H9 (cell line): ENCODE data around the gene ATAD2B. TPM values are rescaled to one million over a fixed set of nuclear protein-coding genes. Genes with fewer than 3 reads are reported as not detected.

ENCODE experiments used
- DNase-seq: peaks from one replicate; pipeline ENCODE4 v3.0.0-alpha.2; 2017
- H2AFZ ChIP-seq: one replicate; pipeline ENCODE4 v1.6.1; 2013; ENCODE audit warnings: mild to moderate bottlenecking, low read length, control low read depth, moderate library complexity
- H2AK5ac ChIP-seq: 2 replicates; pipeline ENCODE4 v1.6.1; 2013; ENCODE audit warnings: low read length, control low read depth, mixed read lengths; ENCODE audit not compliant: insufficient read length
- H2BK120ac ChIP-seq: one replicate; pipeline ENCODE4 v1.6.1; 2013; ENCODE audit warnings: low read depth, mild to moderate bottlenecking, low read length, control low read depth, inconsistent platforms; ENCODE audit not compliant: poor library complexity, severe bottlenecking
- H2BK12ac ChIP-seq: 2 replicates; pipeline ENCODE4 v1.6.1; 2013; ENCODE audit warnings: low read length, control low read depth, mixed read lengths, low read depth; ENCODE audit not compliant: insufficient read length
- H2BK15ac ChIP-seq: 2 replicates; pipeline ENCODE4 v1.6.1; 2013; ENCODE audit warnings: low read depth, low read length, control low read depth
- H2BK20ac ChIP-seq: one replicate; pipeline ENCODE4 v1.6.1; 2013; ENCODE audit warnings: low read depth, mild to moderate bottlenecking, low read length, control low read depth, inconsistent platforms; ENCODE audit not compliant: poor library complexity, severe bottlenecking
- H2BK5ac ChIP-seq: 2 replicates; pipeline ENCODE4 v1.6.1; 2013; ENCODE audit warnings: low read length, control low read depth, mixed read lengths; ENCODE audit not compliant: insufficient read length
- H3K14ac ChIP-seq: 2 replicates; pipeline ENCODE4 v1.6.1; 2013; ENCODE audit warnings: low read length, control low read depth; ENCODE audit not compliant: insufficient read depth
- H3K18ac ChIP-seq: 2 replicates; pipeline ENCODE4 v1.6.1; 2013; ENCODE audit warnings: low read depth, mild to moderate bottlenecking, mixed read lengths, low read length, control low read depth; ENCODE audit not compliant: insufficient read length
- H3K23ac ChIP-seq: 2 replicates; pipeline ENCODE4 v1.6.1; 2013; ENCODE audit warnings: low read length, control low read depth, mixed read lengths, low read depth; ENCODE audit not compliant: insufficient read length
- H3K23me2 ChIP-seq: 2 replicates; pipeline ENCODE4 v1.6.1; 2013; ENCODE audit warnings: low read depth, mild to moderate bottlenecking, mixed read lengths, low read length, control low read depth; ENCODE audit not compliant: insufficient read length, poor library complexity, severe bottlenecking
- H3K27ac ChIP-seq: 2 replicates; pipeline ENCODE4 v1.5.1; 2013; ENCODE audit warnings: low read length, control low read depth, mixed read lengths, low read depth; ENCODE audit not compliant: insufficient read length
- H3K27me3 ChIP-seq: 2 replicates; pipeline ENCODE4 v1.6.1; 2013; ENCODE audit warnings: low read length, control low read depth, inconsistent platforms; ENCODE audit not compliant: insufficient read depth
- H3K4ac ChIP-seq: 2 replicates; pipeline ENCODE4 v1.6.1; 2013; ENCODE audit warnings: low read depth, mild to moderate bottlenecking, control low read depth, inconsistent platforms, low read length, moderate library complexity
- H3K4me1 ChIP-seq: 2 replicates; pipeline ENCODE4 v1.6.1; 2013; ENCODE audit warnings: low read length, control low read depth, inconsistent platforms; ENCODE audit not compliant: insufficient read depth
- H3K4me2 ChIP-seq: 2 replicates; pipeline ENCODE4 v1.6.1; 2013; ENCODE audit warnings: low read length, control low read depth, mixed read lengths; ENCODE audit not compliant: insufficient read length, insufficient read depth
- H3K56ac ChIP-seq: 2 replicates; pipeline ENCODE4 v1.6.1; 2013; ENCODE audit warnings: low read depth, mild to moderate bottlenecking, mixed read lengths, low read length, control low read depth; ENCODE audit not compliant: insufficient read length
- H3K79me1 ChIP-seq: 2 replicates; pipeline ENCODE4 v1.6.1; 2013; ENCODE audit warnings: low read depth, mild to moderate bottlenecking, moderate library complexity, low read length, control low read depth, inconsistent platforms; ENCODE audit not compliant: insufficient read depth, poor library complexity, severe bottlenecking
- H3K79me2 ChIP-seq: 2 replicates; pipeline ENCODE4 v1.6.1; 2013; ENCODE audit warnings: low read length, control low read depth, inconsistent platforms; ENCODE audit not compliant: insufficient read depth
- H3K9ac ChIP-seq: 2 replicates; pipeline ENCODE4 v1.6.1; 2013; ENCODE audit warnings: low read length, control low read depth, mixed read lengths; ENCODE audit not compliant: insufficient read length; ENCODE audit errors: extremely low read depth
- H3K9me3 ChIP-seq: one replicate; pipeline ENCODE4 v1.6.1; 2013; ENCODE audit warnings: low read depth, low read length, inconsistent platforms; ENCODE audit not compliant: control insufficient read depth
- H3T11ph ChIP-seq: one replicate; pipeline ENCODE4 v1.6.1; 2013; ENCODE audit warnings: mild to moderate bottlenecking, low read length, control low read depth, inconsistent platforms
- H4K20me1 ChIP-seq: one replicate; pipeline ENCODE4 v1.6.1; 2013; ENCODE audit not compliant: control insufficient read depth, insufficient read length, insufficient read depth
- H4K5ac ChIP-seq: 2 replicates; pipeline ENCODE4 v1.6.1; 2013; ENCODE audit warnings: low read depth, mild to moderate bottlenecking, mixed read lengths, low read length, control low read depth; ENCODE audit not compliant: insufficient read length
- H4K8ac ChIP-seq: replicated peaks from 2 replicates; pipeline ENCODE4 v1.6.1; 2013; ENCODE audit warnings: low read length, control low read depth, mixed read lengths, low read depth; ENCODE audit not compliant: insufficient read length
- H4K91ac ChIP-seq: 2 replicates; pipeline ENCODE4 v1.6.1; 2013; ENCODE audit warnings: low read depth, mild to moderate bottlenecking, moderate library complexity, mixed read lengths, low read length, control low read depth; ENCODE audit not compliant: insufficient read length
- H3K27ac Mint-ChIP-seq, 3 experiments: 2 replicates in 2 of 3; 3 replicates in 1 of 3; pipeline ENCODE4 v1.8.0; 2020 to 2021; ENCODE audit warnings: mixed read lengths in 3 of 3, mild to moderate bottlenecking in 1 of 3, moderate library complexity in 1 of 3
- H3K27me3 Mint-ChIP-seq: 2 replicates; pipeline ENCODE4 v1.8.0; 2021; ENCODE audit warnings: low read depth, mild to moderate bottlenecking, moderate library complexity, mixed read lengths
- H3K36me3 Mint-ChIP-seq, 3 experiments: 2 replicates in 2 of 3; 3 replicates in 1 of 3; pipeline ENCODE4 v1.8.0; 2020 to 2021; ENCODE audit warnings: low read depth in 3 of 3, mixed read lengths in 3 of 3; ENCODE audit not compliant: insufficient read depth in 1 of 3
- H3K4me1 Mint-ChIP-seq, 2 experiments: 2 replicates each; pipeline ENCODE4 v1.8.0; 2020; ENCODE audit warnings: mixed read lengths in 2 of 2
- H3K4me3 Mint-ChIP-seq, 2 experiments: 2 replicates in 1 of 2; 3 replicates in 1 of 2; pipeline ENCODE4 v1.8.0; 2020 to 2021; ENCODE audit warnings: mild to moderate bottlenecking in 2 of 2, mixed read lengths in 2 of 2, moderate library complexity in 1 of 2
- H3K9me3 Mint-ChIP-seq, 2 experiments: 2 replicates in 1 of 2; 3 replicates in 1 of 2; pipeline ENCODE4 v1.8.0; 2020; ENCODE audit warnings: mild to moderate bottlenecking in 2 of 2, mixed read lengths in 2 of 2, moderate library complexity in 1 of 2
- CTCF ChIP-seq: fragments of 200-600 bp; sonication (generic); conservative IDR thresholded peaks from 3 replicates; pipeline ENCODE4 v1.8.0; 2021; ENCODE audit warnings: antibody characterized with exemption, mild to moderate bottlenecking
- WGBS: extraction: QIAGEN DNeasy Blood & Tissue Kit; methylation state at CpG from one replicate; pipeline ENCODE4 v1.1.7; 2013; ENCODE audit warnings: missing lambda C conversion rate, low lambda C conversion rate, mixed read lengths; ENCODE audit not compliant: insufficient read length; ENCODE audit errors: extremely low coverage; 5-methylcytosine and 5-hydroxymethylcytosine counted together
- total RNA-seq: library from RNA; stranded (reverse); gene quantifications from 2 replicates; pipeline ENCODE4 v1.2.1, GENCODE V29; 2021

The ATAD2B gene
- total RNA-seq, 1 experiment from 2014 or later = 21.4 TPM

- H3K9ac ChIP-seq = no peak overlapping the region
- H3K4me3 Mint-ChIP-seq = no peak overlapping the region
These were observed 158.9 kb downstream of the ATAD2B start for GRCh38 chr2:23767876-23768621.

More at GRCh38 chr2:23767876-23768621, 158.9 kb downstream of the ATAD2B start:
- no peak overlapping the region for H3K4me2 ChIP-seq
- H3K79me1 ChIP-seq = no peaks in the 10 kb centered on the region
- TF ChIP-seq CTCF = no peak
- H3K56ac ChIP-seq = no peak overlapping the region
- no peak overlapping the region for H3K18ac ChIP-seq
- no peak overlapping the region for H3K4ac ChIP-seq
- H3K4me1 ChIP-seq = no peaks in the 10 kb centered on the region
- H2AFZ ChIP-seq = no peak overlapping the region
- H3K27ac ChIP-seq = no peak overlapping the region
- no peak overlapping the region for H2BK5ac ChIP-seq
- no peaks in the 10 kb centered on the region for H3K27me3 ChIP-seq
- Mint-ChIP-seq H3K27me3 (no peaks in the 10 kb centered on the region), H3K4me1 (no peaks in the 10 kb centered on the region), H3K36me3 (peaks cover 19 to 28% (median 27%) of the 10 kb centered on the region in 3 experiments), H3K9me3 (peaks cover 3 to 4% of the 10 kb centered on the region in 2 experiments; a peak in 2 of 5 replicates), H3K27ac (no peak overlapping the region; a peak in 1 of 7 replicates)
- H4K5ac ChIP-seq = no peak overlapping the region
- H3K23ac ChIP-seq = no peak overlapping the region
- no peak overlapping the region for H4K8ac ChIP-seq
- no peak overlapping the region for H3K14ac ChIP-seq
- H2BK12ac ChIP-seq = no peak overlapping the region
- H3K79me2 ChIP-seq = no peaks in the 10 kb centered on the region
- no peak overlapping the region for H2BK120ac ChIP-seq
- H4K91ac ChIP-seq = no peak overlapping the region
- DNase-seq = no peak
- H3K23me2 ChIP-seq = no peaks in the 10 kb centered on the region
- no peaks in the 10 kb centered on the region for H4K20me1 ChIP-seq
- no peak overlapping the region for H3T11ph ChIP-seq
- no peaks in the 10 kb centered on the region for H3K9me3 ChIP-seq
- no CpG with 5 or more reads among the region's 5 CpGs for WGBS
- no peak overlapping the region for H2BK20ac ChIP-seq
- H2AK5ac ChIP-seq = no peak overlapping the region
- H2BK15ac ChIP-seq = no peak overlapping the region
